ENCODE results near the gene ST6GALNAC1. TPM values are rescaled to one million over a fixed set of nuclear protein-coding genes. Genes with fewer than 3 reads are reported as not detected.

Gene ST6GALNAC1
- total and polyA plus RNA-seq, 2 donors = 1.4 to 1.6 TPM

GRCh38 chr17:76594690-76595089 is 48.9 kb downstream of the ST6GALNAC1 start:
- peaks cover 0 to under 1% of the 10 kb centered on the region in 2 donors for H3K27me3 ChIP-seq (ENCODE audit: control insufficient read depth in 2 of 2, insufficient read depth in 1 of 2, low read length in 1 of 2)
- WGBS = 97% methylated on average over 3 of the region's 3 CpGs
- no peaks in the 10 kb centered on the region for H3K9me3 ChIP-seq (ENCODE audit: control insufficient read depth in 2 of 2, insufficient read depth in 1 of 2, low read length in 1 of 2)
- no peaks in the 10 kb centered on the region for H3K36me3 ChIP-seq (ENCODE audit: control insufficient read depth in 2 of 2, insufficient read depth in 2 of 2, low read length in 1 of 2)
- DNase-seq (ENCODE audit: low read depth in 6 of 9, low spot score in 9 of 9) = no peak
- H3K4me3 ChIP-seq (ENCODE audit: low read length in 2 of 2) = no peak overlapping the region
- peaks cover 6 to 18% of the 10 kb centered on the region in 2 donors for H3K4me1 ChIP-seq (ENCODE audit: control insufficient read depth in 2 of 2, insufficient read depth in 2 of 2, low read length in 2 of 2)
- no peak overlapping the region for H3K27ac ChIP-seq (ENCODE audit: low read depth in 1 of 2, low read length in 1 of 2)

- peaks cover 6 to 18% of the 10 kb centered on the region in 2 donors for H3K4me1 ChIP-seq (ENCODE audit: control insufficient read depth in 2 of 2, insufficient read depth in 2 of 2, low read length in 2 of 2)
- no peaks in the 10 kb centered on the region for H3K36me3 ChIP-seq (ENCODE audit: control insufficient read depth in 2 of 2, insufficient read depth in 2 of 2, low read length in 1 of 2)
- no peaks in the 10 kb centered on the region for H3K9me3 ChIP-seq (ENCODE audit: control insufficient read depth in 2 of 2, insufficient read depth in 1 of 2, low read length in 1 of 2)
- H3K27ac ChIP-seq (ENCODE audit: low read depth in 1 of 2, low read length in 1 of 2) = no peak overlapping the region
- 89% methylated on average over 4 of the region's 4 CpGs for WGBS
- peaks cover 0 to 6% of the 10 kb centered on the region in 2 donors for H3K27me3 ChIP-seq (ENCODE audit: control insufficient read depth in 2 of 2, insufficient read depth in 1 of 2, low read length in 1 of 2)
- no peak for DNase-seq (ENCODE audit: low read depth in 6 of 9, low spot score in 9 of 9)
- no peak overlapping the region for H3K4me3 ChIP-seq (ENCODE audit: low read length in 2 of 2)
Measured at GRCh38 chr17:76593959-76594358, 49.6 kb downstream of the ST6GALNAC1 start.

- 94% methylated on average over 8 of the region's 8 CpGs for whole genome bisulfite sequencing
- no peak overlapping the region for H3K27ac ChIP-seq (ENCODE audit: low read depth in 1 of 2, low read length in 1 of 2)
Measured at GRCh38 chr17:76593384-76593826, 50.2 kb downstream of the ST6GALNAC1 start.

GRCh38 chr17:76588182-76588581 is 55.4 kb downstream of the ST6GALNAC1 start:
- H3K27me3 ChIP-seq (ENCODE audit: control insufficient read depth in 2 of 2, insufficient read depth in 1 of 2, low read length in 1 of 2) = peaks cover 39 to 64% of the 10 kb centered on the region in 2 donors
- H3K4me1 ChIP-seq (ENCODE audit: control insufficient read depth in 2 of 2, insufficient read depth in 2 of 2, low read length in 2 of 2) = peaks cover 5 to 16% of the 10 kb centered on the region in 2 donors
- H3K27ac ChIP-seq (ENCODE audit: low read depth in 1 of 2, low read length in 1 of 2) = no peak overlapping the region
- no peaks in the 10 kb centered on the region for H3K36me3 ChIP-seq (ENCODE audit: control insufficient read depth in 2 of 2, insufficient read depth in 2 of 2, low read length in 1 of 2)
- H3K4me3 ChIP-seq (ENCODE audit: low read length in 2 of 2) = no peak overlapping the region
- no peak for DNase-seq (ENCODE audit: low read depth in 6 of 9, low spot score in 9 of 9)
- H3K9me3 ChIP-seq (ENCODE audit: control insufficient read depth in 2 of 2, insufficient read depth in 1 of 2, low read length in 1 of 2) = peaks cover 0 to 10% of the 10 kb centered on the region in 2 donors

More at GRCh38 chr17:76593384-76593826, 50.2 kb downstream of the ST6GALNAC1 start:
- Histone ChIP-seq H3K27me3 (ENCODE audit: control insufficient read depth in 2 of 2, insufficient read depth in 1 of 2, low read length in 1 of 2) (peaks cover 0 to 12% of the 10 kb centered on the region in 2 donors), H3K9me3 (ENCODE audit: control insufficient read depth in 2 of 2, insufficient read depth in 1 of 2, low read length in 1 of 2) (no peaks in the 10 kb centered on the region), H3K36me3 (ENCODE audit: control insufficient read depth in 2 of 2, insufficient read depth in 2 of 2, low read length in 1 of 2) (no peaks in the 10 kb centered on the region), H3K4me3 (ENCODE audit: low read length in 2 of 2) (no peak overlapping the region), H3K4me1 (ENCODE audit: control insufficient read depth in 2 of 2, insufficient read depth in 2 of 2, low read length in 2 of 2) (peaks cover under 1 to 13% of the 10 kb centered on the region in 2 donors)
- no peak for DNase-seq (ENCODE audit: low read depth in 6 of 9, low spot score in 9 of 9)

DNA sequence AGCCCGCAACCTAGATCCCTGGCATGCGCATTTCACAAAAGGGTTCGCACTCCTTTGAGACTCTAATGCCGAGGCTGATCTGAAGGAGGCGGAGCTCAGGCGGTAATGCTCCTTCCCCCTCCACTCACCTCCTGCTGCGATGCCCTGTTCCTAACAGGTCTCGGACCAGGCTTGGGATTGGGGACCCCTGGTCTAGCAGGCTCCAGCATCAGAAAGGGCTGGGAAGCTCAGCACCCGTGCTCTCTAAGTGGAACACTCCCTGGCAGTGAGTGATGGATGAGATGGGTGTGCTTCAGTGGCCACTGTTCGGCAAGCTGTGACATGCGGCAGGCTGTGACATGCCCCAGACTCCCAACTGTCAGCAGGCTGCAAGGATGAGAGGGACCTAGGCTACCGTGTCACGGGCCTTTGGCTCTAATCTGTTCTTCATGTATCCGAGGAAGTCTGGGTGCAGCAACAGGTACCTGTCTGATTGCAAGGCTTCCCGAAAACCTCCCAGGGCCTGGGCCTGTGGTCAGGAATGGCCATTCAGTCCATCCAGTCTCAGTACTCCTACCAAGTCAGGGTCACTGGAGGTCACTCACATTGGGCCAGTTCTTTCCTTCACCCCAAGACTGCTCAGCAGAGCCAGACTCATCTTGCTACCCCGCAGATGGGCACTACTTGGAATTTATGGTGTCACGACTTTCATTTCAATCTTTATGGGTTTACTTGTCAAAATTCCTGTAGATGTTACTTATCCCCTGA is 56.6 kb downstream of the ST6GALNAC1 start:
- Histone ChIP-seq H3K4me1 (ENCODE audit: control insufficient read depth in 2 of 2, insufficient read depth in 2 of 2, low read length in 2 of 2) (peaks cover 5 to 16% of the 10 kb centered on the region in 2 donors), H3K4me3 (ENCODE audit: low read length in 2 of 2) (no peak overlapping the region), H3K27ac (ENCODE audit: low read depth in 1 of 2, low read length in 1 of 2) (no peak overlapping the region), H3K9me3 (ENCODE audit: control insufficient read depth in 2 of 2, insufficient read depth in 1 of 2, low read length in 1 of 2) (peaks cover 0 to 10% of the 10 kb centered on the region in 2 donors), H3K27me3 (ENCODE audit: control insufficient read depth in 2 of 2, insufficient read depth in 1 of 2, low read length in 1 of 2) (peaks cover 42 to 76% of the 10 kb centered on the region in 2 donors), H3K36me3 (ENCODE audit: control insufficient read depth in 2 of 2, insufficient read depth in 2 of 2, low read length in 1 of 2) (no peaks in the 10 kb centered on the region)
- no peak for DNase-seq (ENCODE audit: low read depth in 6 of 9, low spot score in 9 of 9)
- WGBS = 44% methylated on average over 17 of the region's 17 CpGs

DNA sequence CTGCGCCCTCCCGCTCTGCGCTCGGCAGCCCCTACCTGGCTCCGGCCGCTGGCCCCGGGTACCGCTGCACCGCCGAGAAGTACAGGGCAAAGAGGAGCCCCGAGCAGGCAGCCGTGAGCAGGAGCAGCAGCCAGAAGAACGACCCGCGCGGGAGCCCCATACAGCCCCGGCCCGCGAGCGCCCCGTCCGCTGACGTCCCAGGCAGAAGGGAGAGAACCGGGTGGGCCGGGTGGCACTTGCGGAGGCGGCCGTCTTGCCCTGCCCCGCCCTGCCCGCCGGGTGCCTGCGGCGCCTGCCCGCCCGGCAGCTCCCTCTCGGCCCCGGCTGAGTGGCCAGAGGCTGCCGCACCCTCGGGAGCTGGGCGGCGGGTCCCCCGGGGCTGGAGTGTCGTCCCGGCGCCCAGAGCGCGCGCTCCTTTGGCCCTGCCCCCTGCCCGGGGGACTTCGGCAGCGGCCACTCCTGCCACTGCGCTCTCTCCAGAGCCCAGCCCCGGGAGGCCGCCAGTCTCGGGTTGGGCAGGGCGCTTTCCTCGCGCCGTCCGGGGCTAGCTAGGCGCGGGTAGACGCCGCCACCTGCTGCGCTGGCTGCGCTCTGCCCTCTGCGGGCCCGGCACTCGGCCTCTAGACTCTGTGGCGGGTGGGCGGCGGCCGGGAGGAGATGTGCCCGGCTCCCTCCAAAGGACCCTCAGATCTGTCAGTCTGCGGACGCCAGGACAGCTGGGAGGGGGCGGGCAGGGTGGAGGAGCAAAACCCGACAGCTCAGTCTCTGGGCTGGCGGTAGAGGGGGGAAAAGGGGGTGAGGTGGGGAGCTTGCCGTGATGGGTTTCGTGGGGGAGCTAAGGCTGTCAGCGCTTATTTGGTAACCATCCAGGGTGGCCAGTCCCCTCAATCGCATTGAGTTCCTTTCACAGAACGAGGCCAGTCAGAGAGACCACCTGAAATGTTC is 57.6 kb downstream of the ST6GALNAC1 start, which contains the start of gene ST6GALNAC2:
Gene ST6GALNAC2 (minus strand): TSS at position 212 of the 945 bp plus-strand sequence. CDS start 52 bp downstream, at position 160.
- H3K4me3 ChIP-seq (ENCODE audit: low read length in 2 of 2) = peak within 1 kb of the TSS; percentile 5 to 41
- peaks cover 0 to 10% of the 10 kb centered on the region in 2 donors for H3K9me3 ChIP-seq (ENCODE audit: control insufficient read depth in 2 of 2, insufficient read depth in 1 of 2, low read length in 1 of 2)
- peaks cover 5 to 16% of the 10 kb centered on the region in 2 donors for H3K4me1 ChIP-seq (ENCODE audit: control insufficient read depth in 2 of 2, insufficient read depth in 2 of 2, low read length in 2 of 2)
- no peak for DNase-seq (ENCODE audit: low read depth in 6 of 9, low spot score in 9 of 9)
- WGBS = 2% methylated on average over 84 of the region's 84 CpGs
- H3K36me3 ChIP-seq (ENCODE audit: control insufficient read depth in 2 of 2, insufficient read depth in 2 of 2, low read length in 1 of 2) = no peaks in the 10 kb centered on the region
- H3K27me3 ChIP-seq (ENCODE audit: control insufficient read depth in 2 of 2, insufficient read depth in 1 of 2, low read length in 1 of 2) = peaks cover 42 to 82% of the 10 kb centered on the region in 2 donors
- H3K27ac ChIP-seq (ENCODE audit: low read depth in 1 of 2, low read length in 1 of 2) = no peak within 1 kb of the TSS

DNA sequence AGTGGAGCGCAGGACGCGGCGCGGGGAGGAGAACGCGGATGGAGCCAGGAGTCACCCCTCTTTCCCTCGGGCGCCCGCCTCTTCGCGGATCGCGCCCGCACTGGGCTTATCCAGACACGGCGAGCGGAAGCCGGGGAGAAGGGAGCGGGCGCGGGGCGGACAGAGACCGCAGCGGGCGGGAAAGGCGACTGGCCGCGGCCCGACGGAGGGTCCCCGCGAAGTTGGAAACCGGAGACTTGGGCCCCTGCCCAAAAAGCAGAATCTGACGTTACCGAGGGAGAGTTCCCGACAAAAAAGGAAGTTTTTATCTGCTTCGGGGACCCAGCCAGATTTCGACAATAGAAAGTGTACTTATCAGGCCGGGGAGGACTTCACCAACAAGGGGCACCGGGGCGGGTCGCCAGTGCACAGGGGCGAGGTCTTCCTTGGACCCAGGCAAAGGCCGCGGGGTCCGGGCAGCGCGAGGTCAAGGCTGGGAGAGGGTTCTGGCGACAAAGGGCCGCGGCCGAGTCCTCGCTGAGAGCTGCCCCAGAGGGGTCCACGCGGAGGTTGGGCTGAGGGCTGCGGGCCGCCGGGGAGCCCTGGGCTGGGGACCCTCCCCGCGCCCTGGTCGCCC is 58.4 kb downstream of the ST6GALNAC1 start:
- Histone ChIP-seq H3K4me3 (ENCODE audit: low read length in 2 of 2) (peak overlapping the region; percentile 5 to 41), H3K27ac (ENCODE audit: low read depth in 1 of 2, low read length in 1 of 2) (no peak overlapping the region), H3K27me3 (ENCODE audit: control insufficient read depth in 2 of 2, insufficient read depth in 1 of 2, low read length in 1 of 2) (peaks cover 42 to 85% of the 10 kb centered on the region in 2 donors), H3K4me1 (ENCODE audit: control insufficient read depth in 2 of 2, insufficient read depth in 2 of 2, low read length in 2 of 2) (peaks cover 5 to 16% of the 10 kb centered on the region in 2 donors), H3K36me3 (ENCODE audit: control insufficient read depth in 2 of 2, insufficient read depth in 2 of 2, low read length in 1 of 2) (no peaks in the 10 kb centered on the region), H3K9me3 (ENCODE audit: control insufficient read depth in 2 of 2, insufficient read depth in 1 of 2, low read length in 1 of 2) (peaks cover 0 to 10% of the 10 kb centered on the region in 2 donors)
- DNase-seq (ENCODE audit: low read depth in 6 of 9, low spot score in 9 of 9) = peak in 1 of 9 donors; percentile 21
- 1% methylated on average over 62 of the region's 62 CpGs for WGBS

- DNase-seq (ENCODE audit: low read depth in 6 of 9, low spot score in 9 of 9) = no peak
- 21% methylated on average over 17 of the region's 17 CpGs for WGBS
Measured at GRCh38 chr17:76584427-76585032, 59.0 kb downstream of the ST6GALNAC1 start.

More at GRCh38 chr17:76584427-76585032, 59.0 kb downstream of the ST6GALNAC1 start:
- Histone ChIP-seq H3K27ac (ENCODE audit: low read depth in 1 of 2, low read length in 1 of 2) (no peak overlapping the region), H3K36me3 (ENCODE audit: control insufficient read depth in 2 of 2, insufficient read depth in 2 of 2, low read length in 1 of 2) (no peaks in the 10 kb centered on the region), H3K4me3 (ENCODE audit: low read length in 2 of 2) (peak overlapping the region; percentile 5 to 41), H3K9me3 (ENCODE audit: control insufficient read depth in 2 of 2, insufficient read depth in 1 of 2, low read length in 1 of 2) (peaks cover 0 to 10% of the 10 kb centered on the region in 2 donors), H3K4me1 (ENCODE audit: control insufficient read depth in 2 of 2, insufficient read depth in 2 of 2, low read length in 2 of 2) (peaks cover 5 to 16% of the 10 kb centered on the region in 2 donors), H3K27me3 (ENCODE audit: control insufficient read depth in 2 of 2, insufficient read depth in 1 of 2, low read length in 1 of 2) (peaks cover 42 to 83% of the 10 kb centered on the region in 2 donors)

All from thymus (tissue), 11 donors.